Fibroblast of pulmonary artery (primary cell): ENCODE measurements around the gene HRH2.

ENCODE experiments used
- DNase-seq: peaks from one replicate; pipeline ENCODE4 v3.0.0-alpha.2; 2010; ENCODE audit warnings: low read depth
- H3K4me3 ChIP-seq: replicated peaks from 2 replicates; pipeline ENCODE4 v1.5.1; 2011; ENCODE audit warnings: low read depth, mild to moderate bottlenecking, control low read depth, low read length, moderate library complexity
- CTCF ChIP-seq: IDR thresholded peaks from 2 replicates; pipeline ENCODE4 v1.5.1; 2011; ENCODE audit warnings: mild to moderate bottlenecking, control low read depth, low read length, inconsistent platforms; ENCODE audit errors: missing control alignments

HRH2 gene

GRCh38 chr5:175733017-175733416 lies 75.1 kb downstream of the HRH2 start:
- no peak for DNase-seq
- H3K4me3 ChIP-seq, result no peak overlapping the region
- TF ChIP-seq CTCF, result no peak

- no peak for DNase-seq
- TF ChIP-seq CTCF, result no peak
- H3K4me3 ChIP-seq, result no peak overlapping the region
These were observed 76.1 kb downstream of the HRH2 start for GRCh38 chr5:175734016-175734415.

GRCh38 chr5:175734501-175734900 lies 76.6 kb downstream of the HRH2 start:
- no peak for TF ChIP-seq CTCF
- no peak overlapping the region for H3K4me3 ChIP-seq
- no peak for DNase-seq

GRCh38 chr5:175735701-175736100 lies 77.8 kb downstream of the HRH2 start:
- TF ChIP-seq CTCF, result no peak
- H3K4me3 ChIP-seq, result no peak overlapping the region

GRCh38 chr5:175736652-175737051 lies 78.8 kb downstream of the HRH2 start:
- no peak for TF ChIP-seq CTCF
- no peak overlapping the region for H3K4me3 ChIP-seq
- no peak for DNase-seq

More at GRCh38 chr5:175735701-175736100, 77.8 kb downstream of the HRH2 start:
- no peak for DNase-seq

- DNase-seq, result no peak
- no peak for TF ChIP-seq CTCF
- no peak overlapping the region for H3K4me3 ChIP-seq
These were observed 79.6 kb downstream of the HRH2 start for GRCh38 chr5:175737481-175737880.

GRCh38 chr5:175738126-175738525 lies 80.3 kb downstream of the HRH2 start:
- DNase-seq, result no peak
- H3K4me3 ChIP-seq, result no peak overlapping the region
- no peak for TF ChIP-seq CTCF
